VCaP (cell line): ENCODE measurements around the gene TRIM22.

ENCODE experiments used
- H3K27ac ChIP-seq: fragments of 450-650 bp; 2 replicates; pipeline ENCODE4 v1.5.1; 2017
- TF ChIP-seq, protein P1 (sequence below): fragments of 450-650 bp; conservative IDR thresholded peaks from 2 replicates; pipeline ENCODE4 v1.5.1; 2017; ENCODE audit warnings: mild to moderate bottlenecking, moderate library complexity

TRIM22 gene

GRCh38 chr11:5753943-5754342, 64.4 kb downstream of the TRIM22 start, which contains the start of gene OR52N4:
Gene OR52N4 (plus strand): TSS chr11:5754243. CDS start chr11:5754741, 498 bp downstream.
- no peak within 1 kb of the TSS for H3K27ac ChIP-seq
- TF ChIP-seq, protein P1, sequence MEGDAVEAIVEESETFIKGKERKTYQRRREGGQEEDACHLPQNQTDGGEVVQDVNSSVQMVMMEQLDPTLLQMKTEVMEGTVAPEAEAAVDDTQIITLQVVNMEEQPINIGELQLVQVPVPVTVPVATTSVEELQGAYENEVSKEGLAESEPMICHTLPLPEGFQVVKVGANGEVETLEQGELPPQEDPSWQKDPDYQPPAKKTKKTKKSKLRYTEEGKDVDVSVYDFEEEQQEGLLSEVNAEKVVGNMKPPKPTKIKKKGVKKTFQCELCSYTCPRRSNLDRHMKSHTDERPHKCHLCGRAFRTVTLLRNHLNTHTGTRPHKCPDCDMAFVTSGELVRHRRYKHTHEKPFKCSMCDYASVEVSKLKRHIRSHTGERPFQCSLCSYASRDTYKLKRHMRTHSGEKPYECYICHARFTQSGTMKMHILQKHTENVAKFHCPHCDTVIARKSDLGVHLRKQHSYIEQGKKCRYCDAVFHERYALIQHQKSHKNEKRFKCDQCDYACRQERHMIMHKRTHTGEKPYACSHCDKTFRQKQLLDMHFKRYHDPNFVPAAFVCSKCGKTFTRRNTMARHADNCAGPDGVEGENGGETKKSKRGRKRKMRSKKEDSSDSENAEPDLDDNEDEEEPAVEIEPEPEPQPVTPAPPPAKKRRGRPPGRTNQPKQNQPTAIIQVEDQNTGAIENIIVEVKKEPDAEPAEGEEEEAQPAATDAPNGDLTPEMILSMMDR, result no peak
